NCI-H1694 (cell line): ENCODE results near the gene OR13C3.
"Not testable (repeated sequence)": the region's sequence is repeated elsewhere in the genome, so short reads cannot be mapped to it uniquely, and the experiment has no call there.

ENCODE experiments used
- DNase-seq: peaks from one replicate; lab custom pipeline; 2025; lab: John Stamatoyannopoulos, UW

OR13C3 gene

DNA sequence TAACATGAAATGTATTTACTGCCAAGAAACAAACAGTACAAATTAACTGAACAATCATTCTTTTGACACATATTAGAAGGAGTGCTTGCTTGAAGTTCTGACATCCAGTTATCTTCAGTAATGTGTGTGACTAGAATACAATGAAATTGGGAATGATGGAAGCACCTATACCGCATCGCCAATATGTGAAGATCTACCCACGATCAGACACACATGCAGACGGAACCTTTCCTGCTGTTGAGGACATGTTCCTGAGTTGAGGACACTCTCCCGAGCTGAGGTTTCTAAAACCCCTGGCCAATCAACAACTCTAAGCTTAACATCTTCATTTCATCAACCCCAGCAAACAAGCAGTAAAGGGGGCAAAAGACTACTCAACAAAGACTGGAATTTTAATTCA is at the start of gene OR13C3:
Gene OR13C3 (minus strand): TSS at position 101 of the 400 bp plus-strand sequence. CDS start 133 bp downstream, outside the sequence.
- DNase-seq: no peak

DNA sequence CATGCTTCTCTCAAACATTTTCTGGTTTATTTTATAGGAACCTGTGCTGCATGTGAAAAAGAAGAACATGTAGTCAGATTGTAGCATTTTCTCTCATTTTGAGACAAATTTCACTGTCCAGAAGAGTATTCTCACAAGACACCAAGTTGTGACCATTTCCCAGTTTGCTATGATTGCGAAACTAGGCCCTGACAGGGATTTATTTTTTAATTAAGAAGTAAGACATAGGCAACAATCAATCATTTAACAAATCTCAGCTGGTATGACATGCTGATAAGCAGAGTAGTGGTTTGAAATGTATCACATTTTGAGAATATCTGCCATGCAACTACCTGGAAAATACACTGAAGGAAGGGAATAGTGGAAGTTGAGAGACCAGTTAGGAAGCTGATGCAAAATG is 43.9 kb upstream of the OR13C3 start:
- no peak for DNase-seq

GRCh38 chr9:104577263-104577662 is 40.6 kb upstream of the OR13C3 start:
- no peak for DNase-seq

DNA sequence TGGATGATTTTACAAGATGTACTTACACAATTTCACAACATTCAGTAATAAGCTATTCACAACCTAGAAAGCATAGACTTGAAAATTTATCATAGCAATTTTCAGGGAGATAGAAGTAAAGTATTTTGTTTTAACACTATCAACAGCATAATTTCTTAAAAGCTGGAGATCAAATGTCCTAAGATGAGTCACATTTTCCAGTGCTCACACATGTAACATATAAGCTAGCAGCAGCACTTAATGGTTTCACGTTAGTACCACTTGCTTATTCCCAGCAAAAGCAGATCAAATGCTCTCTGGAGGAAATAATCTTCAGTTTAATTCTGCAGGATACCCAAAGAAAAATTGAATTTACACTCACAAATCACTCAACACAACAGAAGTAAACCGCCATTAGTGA is 38.8 kb upstream of the OR13C3 start:
- no peak for DNase-seq

DNA sequence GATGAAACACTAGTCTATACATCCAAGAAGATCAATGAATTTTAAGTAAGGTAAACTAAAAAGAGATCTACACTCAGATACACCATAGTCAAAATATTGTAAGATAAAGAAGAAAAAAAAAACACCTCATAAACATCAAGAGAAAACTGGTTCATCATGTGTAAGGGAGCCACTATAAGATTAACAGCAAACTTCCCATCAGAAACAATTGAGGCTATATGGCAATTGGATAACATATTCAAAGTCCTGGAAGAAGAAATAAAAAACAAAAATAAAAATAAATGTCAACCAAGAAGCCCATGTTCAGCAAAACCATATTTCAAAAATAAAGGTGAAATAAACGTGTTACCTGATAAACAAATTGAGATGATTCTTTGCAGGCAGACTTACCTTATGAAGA is 36.0 kb upstream of the OR13C3 start:
- no peak for DNase-seq

DNA sequence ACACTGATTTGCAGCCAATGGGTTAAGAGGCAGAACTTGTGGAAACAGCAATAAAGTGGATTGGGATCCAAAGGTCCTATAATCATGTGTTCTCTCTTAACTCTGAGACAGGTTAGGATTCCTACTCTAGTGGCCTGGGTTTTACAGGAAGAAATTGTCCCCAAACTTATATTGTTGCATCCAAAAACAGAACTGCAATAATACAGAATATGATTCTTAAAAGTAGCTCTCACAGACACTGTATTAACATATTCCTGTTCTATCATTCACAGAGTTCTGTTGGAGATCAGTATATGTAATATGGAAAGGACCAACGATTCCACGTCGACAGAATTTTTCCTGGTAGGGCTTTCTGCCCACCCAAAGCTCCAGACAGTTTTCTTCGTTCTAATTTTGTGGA is 32.2 kb upstream of the OR13C3 start, which contains the start of gene OR13C8:
Gene OR13C8 (plus strand): TSS at position 301 of the 400 bp plus-strand sequence. CDS start 0 bp downstream, at position 301.
- DNase-seq: no peak

- DNase-seq: no peak
Observed at GRCh38 chr9:104564358-104564757, 27.7 kb upstream of the OR13C3 start.

GRCh38 chr9:104556830-104557634 is 20.4 kb upstream of the OR13C3 start:
- no peak for DNase-seq

DNA sequence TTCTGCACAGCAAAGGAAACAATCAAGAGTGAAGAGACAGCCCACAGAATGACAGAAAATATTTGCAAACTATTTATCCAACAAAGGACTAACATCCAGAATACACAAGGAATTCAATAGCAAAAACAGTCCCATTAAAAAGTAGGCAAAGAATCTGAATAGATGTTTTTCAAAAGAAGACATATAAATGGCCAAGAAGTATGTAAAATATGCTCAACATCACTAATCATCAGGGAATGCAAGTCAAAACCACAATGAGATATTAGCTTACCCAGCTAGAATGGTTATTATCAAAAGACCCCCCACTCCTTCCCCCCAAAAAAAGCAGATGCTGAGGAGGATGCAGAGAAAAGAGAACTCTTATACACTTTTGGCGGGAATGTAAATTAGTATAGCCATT is 18.9 kb upstream of the OR13C3 start:
- DNase-seq: no peak

DNA sequence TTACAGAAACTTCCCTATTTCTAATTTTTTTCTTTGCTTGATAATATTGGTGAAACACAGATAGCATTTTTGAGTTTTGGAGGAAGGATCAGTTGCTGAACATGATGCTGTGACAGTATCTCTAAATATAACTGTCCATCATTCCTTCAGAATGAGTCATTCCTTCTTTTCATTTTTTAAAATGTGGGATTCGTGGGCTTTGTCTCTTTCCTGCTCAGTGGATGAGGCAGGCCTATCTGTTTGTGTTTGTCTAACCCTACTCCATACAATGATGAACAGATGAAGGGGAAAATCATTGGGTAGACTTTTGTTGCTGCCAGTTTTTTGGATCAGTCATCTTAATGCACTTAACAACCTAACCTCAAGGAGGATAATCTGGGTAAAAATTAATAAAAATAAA is 16.6 kb upstream of the OR13C3 start:
- DNase-seq: no peak

GRCh38 chr9:104544644-104545043 is 8.0 kb upstream of the OR13C3 start:
- DNase-seq: no peak

- DNase-seq: no peak
Observed at GRCh38 chr9:104539275-104539674, 2.6 kb upstream of the OR13C3 start.

DNA sequence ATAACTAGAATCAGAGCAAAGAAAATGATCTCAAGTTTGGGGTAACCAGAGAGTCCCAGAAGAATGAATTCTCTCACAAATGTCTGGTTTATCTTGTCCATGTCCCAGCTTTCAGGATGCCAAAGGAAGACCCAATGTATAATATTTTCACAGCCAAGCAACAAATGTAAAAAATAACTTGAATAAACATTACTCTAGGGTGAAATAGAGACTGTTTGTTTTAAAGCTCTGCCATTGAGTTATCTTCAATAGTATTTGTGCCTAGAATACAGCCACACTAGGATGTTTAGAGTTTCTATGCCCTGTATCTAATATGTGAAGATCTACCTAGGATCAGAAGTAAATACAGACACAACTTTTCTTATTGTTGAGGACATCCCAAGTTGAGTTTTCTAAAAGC is 9.5 kb downstream of the OR13C3 start, which contains the start of gene OR13C4:
Gene OR13C4 (minus strand): TSS at position 101 of the 400 bp plus-strand sequence. CDS start 0 bp downstream, at position 101.
- DNase-seq: no peak

DNA sequence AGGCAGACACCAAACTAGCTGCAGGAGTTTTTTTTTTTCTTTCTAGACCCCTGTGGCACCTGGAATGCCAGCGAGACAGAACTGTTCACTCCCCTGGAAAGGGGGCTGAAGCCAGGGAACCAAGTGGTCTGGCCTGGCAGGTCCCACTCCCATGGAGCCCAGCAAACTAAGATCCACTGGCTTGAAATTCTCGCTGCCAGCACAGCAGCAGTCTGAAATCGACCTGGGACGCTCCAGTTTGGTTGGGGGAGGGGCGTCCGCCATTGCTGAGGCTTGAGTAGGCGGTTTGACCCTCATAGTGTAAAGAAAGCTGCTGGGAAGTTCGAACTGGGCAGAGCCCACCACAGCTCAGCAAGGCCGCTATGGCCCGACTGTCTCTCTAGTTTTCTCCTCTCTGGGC is 16.4 kb downstream of the OR13C3 start:
- DNase-seq: not testable (repeated sequence)

DNA sequence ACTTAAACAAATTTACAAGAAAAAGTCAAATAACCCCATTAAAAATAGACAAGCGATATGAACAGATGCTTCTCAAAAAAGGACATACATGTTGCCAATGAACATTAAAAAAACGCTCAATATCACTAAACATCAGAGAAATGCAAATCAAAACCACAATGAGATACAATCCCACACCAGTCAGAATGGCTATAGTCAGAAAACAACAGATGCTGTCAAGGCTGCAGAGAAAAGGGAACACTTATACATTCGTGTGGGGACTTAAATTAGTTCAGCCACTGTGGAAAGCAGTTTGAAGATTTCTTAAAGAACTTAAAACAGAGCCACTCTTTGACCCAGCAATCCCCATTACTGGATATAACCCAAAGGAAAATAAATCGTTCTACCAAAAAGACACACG is 21.8 kb downstream of the OR13C3 start:
- no peak for DNase-seq

GRCh38 chr9:104506565-104506964 is 30.1 kb downstream of the OR13C3 start:
- DNase-seq: no peak

GRCh38 chr9:104503963-104504362 is 32.7 kb downstream of the OR13C3 start, which contains the start of gene OR13F1:
Gene OR13F1, plus strand, starts transcription at chr9:104504263. Its CDS starts 0 bp downstream, at chr9:104504263.
- no peak for DNase-seq

DNA sequence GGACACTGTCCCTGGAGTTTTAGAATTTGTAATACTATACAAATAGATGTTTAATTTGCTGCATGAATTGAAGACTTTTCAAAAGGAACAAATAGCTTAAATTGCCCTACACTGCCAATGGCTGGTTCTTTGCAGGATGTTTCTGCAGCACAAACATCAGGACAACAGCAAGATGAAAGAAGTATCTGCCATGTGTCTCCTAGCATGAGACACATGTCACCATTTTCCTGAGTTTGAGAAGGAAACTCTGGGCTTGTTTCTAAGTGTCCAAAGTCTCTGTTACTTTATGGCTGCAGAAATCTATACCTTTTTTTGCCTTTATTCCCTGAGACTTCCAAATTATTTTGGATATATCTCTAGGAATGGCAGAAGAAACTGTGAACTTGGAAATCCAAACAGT is 33.2 kb downstream of the OR13C3 start:
- no peak for DNase-seq

- DNase-seq: peak; percentile 24
Observed at GRCh38 chr9:104494808-104495207, 41.8 kb downstream of the OR13C3 start.
